ENCODE measurements around the gene WWC1. TPM values are rescaled to one million over a fixed set of nuclear protein-coding genes. Genes with fewer than 3 reads are reported as not detected.

The WWC1 gene
- total RNA-seq, 2 experiments from 2014 or later, result 2.1 to 2.2 TPM

GRCh38 chr5:168464214-168464613 is 172.8 kb downstream of the WWC1 start:
- no peaks in the 10 kb centered on the region for H3K36me3 Mint-ChIP-seq (ENCODE audit: low read depth)
- ATAC-seq (no peak), DNase-seq (no peak)
- H3K27ac Mint-ChIP-seq, result no peak overlapping the region
- POLR2A ChIA-PET, result no interaction called here
- CTCF ChIA-PET, result no interaction called here
- no peaks in the 10 kb centered on the region for H3K9me3 Mint-ChIP-seq (ENCODE audit: low read depth)
- no peak overlapping the region for H3K4me3 Mint-ChIP-seq
- H3K27me3 Mint-ChIP-seq, result no peaks in the 10 kb centered on the region
- intact Hi-C loops (cut with DNase I, micrococcal nuclease), result no loop called here
- H3K4me1 Mint-ChIP-seq, result no peaks in the 10 kb centered on the region

GRCh38 chr5:168464641-168465040 is 173.2 kb downstream of the WWC1 start:
- H3K9me3 Mint-ChIP-seq (ENCODE audit: low read depth), result no peaks in the 10 kb centered on the region
- ChIA-PET CTCF (no interaction called here), POLR2A (no interaction called here)
- DNase-seq (no peak), ATAC-seq (no peak)
- H3K27ac Mint-ChIP-seq, result no peak overlapping the region
- H3K36me3 Mint-ChIP-seq (ENCODE audit: low read depth), result no peaks in the 10 kb centered on the region
- intact Hi-C loops (cut with DNase I, micrococcal nuclease), result no loop called here
- no peak overlapping the region for H3K4me3 Mint-ChIP-seq
- no peaks in the 10 kb centered on the region for H3K4me1 Mint-ChIP-seq
- H3K27me3 Mint-ChIP-seq, result no peaks in the 10 kb centered on the region

- Mint-ChIP-seq H3K36me3 (ENCODE audit: low read depth) (no peaks in the 10 kb centered on the region), H3K4me3 (no peak overlapping the region), H3K27me3 (no peaks in the 10 kb centered on the region), H3K27ac (no peak overlapping the region), H3K9me3 (ENCODE audit: low read depth) (no peaks in the 10 kb centered on the region), H3K4me1 (no peaks in the 10 kb centered on the region)
- CTCF ChIA-PET, result no interaction called here
- POLR2A ChIA-PET, result no interaction called here
- DNase-seq (no peak), ATAC-seq (no peak)
- intact Hi-C loops (cut with DNase I, micrococcal nuclease), result no loop called here
These were observed 176.4 kb downstream of the WWC1 start for GRCh38 chr5:168467755-168468330.

- ChIA-PET CTCF (no interaction called here), POLR2A (no interaction called here)
- no peaks in the 10 kb centered on the region for H3K4me1 Mint-ChIP-seq
- no peak for DNase-seq
- no peak overlapping the region for H3K27ac Mint-ChIP-seq
- no peaks in the 10 kb centered on the region for H3K9me3 Mint-ChIP-seq (ENCODE audit: low read depth)
- ATAC-seq, result no peak
- H3K4me3 Mint-ChIP-seq, result no peak overlapping the region
- intact Hi-C loops (cut with DNase I, micrococcal nuclease), result no loop called here
- no peaks in the 10 kb centered on the region for H3K27me3 Mint-ChIP-seq
- H3K36me3 Mint-ChIP-seq (ENCODE audit: low read depth), result no peaks in the 10 kb centered on the region
These were observed 177.4 kb downstream of the WWC1 start for GRCh38 chr5:168468836-168469235.

- ATAC-seq (no peak), DNase-seq (no peak)
- Mint-ChIP-seq H3K4me3 (no peak overlapping the region), H3K27me3 (no peaks in the 10 kb centered on the region), H3K27ac (no peak overlapping the region), H3K36me3 (ENCODE audit: low read depth) (no peaks in the 10 kb centered on the region), H3K4me1 (no peaks in the 10 kb centered on the region), H3K9me3 (ENCODE audit: low read depth) (no peaks in the 10 kb centered on the region)
- ChIA-PET CTCF (no interaction called here), POLR2A (interaction anchor here (0.6 kb wide), 1 partner anchor 10 kb away, joined by 4 read pairs; no protein-coding TSS in a partner anchor)
- intact Hi-C loops (cut with DNase I, micrococcal nuclease), result no loop called here
These were observed 178.4 kb downstream of the WWC1 start for GRCh38 chr5:168469816-168470215.

GRCh38 chr5:168471785-168472184 is 180.3 kb downstream of the WWC1 start:
- DNase-seq (no peak), ATAC-seq (no peak)
- CTCF ChIA-PET, result interaction anchor here (0.7 kb wide), 1 partner anchor 11 kb away, joined by 3 read pairs; no protein-coding TSS in a partner anchor
- Mint-ChIP-seq H3K4me1 (no peaks in the 10 kb centered on the region), H3K9me3 (ENCODE audit: low read depth) (no peaks in the 10 kb centered on the region), H3K4me3 (no peak overlapping the region), H3K36me3 (ENCODE audit: low read depth) (no peaks in the 10 kb centered on the region), H3K27ac (no peak overlapping the region), H3K27me3 (no peaks in the 10 kb centered on the region)
- intact Hi-C loops (cut with DNase I, micrococcal nuclease), result no loop called here
- POLR2A ChIA-PET, result no interaction called here

- intact Hi-C loops (cut with DNase I, micrococcal nuclease), result no loop called here
- POLR2A ChIA-PET, result no interaction called here
- DNase-seq (no peak), ATAC-seq (no peak)
- Mint-ChIP-seq H3K27me3 (no peaks in the 10 kb centered on the region), H3K27ac (no peak overlapping the region), H3K4me3 (no peak overlapping the region), H3K4me1 (no peaks in the 10 kb centered on the region), H3K36me3 (ENCODE audit: low read depth) (no peaks in the 10 kb centered on the region), H3K9me3 (ENCODE audit: low read depth) (no peaks in the 10 kb centered on the region)
- CTCF ChIA-PET, result interaction anchor here (0.7 kb wide), 1 partner anchor 10 kb away, joined by 3 read pairs; no protein-coding TSS in a partner anchor
These were observed 180.9 kb downstream of the WWC1 start for GRCh38 chr5:168472329-168472728.

GRCh38 chr5:168474319-168474718 is 182.9 kb downstream of the WWC1 start:
- no peak for DNase-seq
- H3K27me3 Mint-ChIP-seq, result peaks cover 2% of the 10 kb centered on the region
- ChIA-PET POLR2A (no interaction called here), CTCF (interaction anchor here (0.6 to 0.8 kb wide), 3 partner anchors 32 to 227 kb away, joined by 3 to 4 read pairs (median 3); no protein-coding TSS in a partner anchor)
- H3K4me3 Mint-ChIP-seq, result no peak overlapping the region
- H3K4me1 Mint-ChIP-seq, result no peaks in the 10 kb centered on the region
- ATAC-seq, result no peak
- no peak overlapping the region for H3K27ac Mint-ChIP-seq
- intact Hi-C loops (cut with DNase I, micrococcal nuclease), result no loop called here
- H3K9me3 Mint-ChIP-seq (ENCODE audit: low read depth), result no peaks in the 10 kb centered on the region
- no peaks in the 10 kb centered on the region for H3K36me3 Mint-ChIP-seq (ENCODE audit: low read depth)

- ATAC-seq (no peak), DNase-seq (no peak)
- Mint-ChIP-seq H3K4me1 (peaks cover 6% of the 10 kb centered on the region), H3K4me3 (no peak overlapping the region), H3K27ac (no peak overlapping the region), H3K36me3 (ENCODE audit: low read depth) (no peaks in the 10 kb centered on the region), H3K9me3 (ENCODE audit: low read depth) (no peaks in the 10 kb centered on the region), H3K27me3 (peaks cover 4% of the 10 kb centered on the region)
- POLR2A ChIA-PET, result no interaction called here
- intact Hi-C loops (cut with DNase I, micrococcal nuclease), result no loop called here
- CTCF ChIA-PET, result interaction anchor here (0.5 to 0.6 kb wide), 2 partner anchors 21 to 1171 kb away, joined by 3 to 4 read pairs; no protein-coding TSS in a partner anchor
These were observed 185.6 kb downstream of the WWC1 start for GRCh38 chr5:168477060-168477459.

GRCh38 chr5:168479166-168479565 is 187.7 kb downstream of the WWC1 start:
- Mint-ChIP-seq H3K36me3 (ENCODE audit: low read depth) (no peaks in the 10 kb centered on the region), H3K9me3 (ENCODE audit: low read depth) (no peaks in the 10 kb centered on the region), H3K27me3 (peaks cover 4% of the 10 kb centered on the region), H3K4me3 (no peak overlapping the region), H3K27ac (no peak overlapping the region), H3K4me1 (peaks cover 6% of the 10 kb centered on the region)
- intact Hi-C loops (cut with DNase I, micrococcal nuclease), result no loop called here
- DNase-seq (no peak), ATAC-seq (no peak)
- ChIA-PET CTCF (no interaction called here), POLR2A (no interaction called here)

GRCh38 chr5:168480601-168481000 is 189.2 kb downstream of the WWC1 start:
- CTCF ChIA-PET, result interaction anchor here (0.8 kb wide), 1 partner anchor 121 kb away, joined by 3 read pairs; no protein-coding TSS in a partner anchor
- POLR2A ChIA-PET, result no interaction called here
- no peak for DNase-seq
- Mint-ChIP-seq H3K4me1 (peaks cover 11% of the 10 kb centered on the region), H3K27me3 (peaks cover 4% of the 10 kb centered on the region), H3K27ac (no peak overlapping the region), H3K4me3 (no peak overlapping the region), H3K36me3 (ENCODE audit: low read depth) (no peaks in the 10 kb centered on the region), H3K9me3 (ENCODE audit: low read depth) (no peaks in the 10 kb centered on the region)
- intact Hi-C loops (cut with DNase I, micrococcal nuclease), result no loop called here
- no peak for ATAC-seq

- ChIA-PET CTCF (interaction anchor here (0.8 kb wide), 1 partner anchor 122 kb away, joined by 3 read pairs; no protein-coding TSS in a partner anchor), POLR2A (no interaction called here)
- DNase-seq (peak; percentile 24), ATAC-seq (no peak)
- Mint-ChIP-seq H3K4me3 (no peak overlapping the region), H3K27ac (no peak overlapping the region), H3K9me3 (ENCODE audit: low read depth) (no peaks in the 10 kb centered on the region), H3K27me3 (peaks cover 4% of the 10 kb centered on the region), H3K36me3 (ENCODE audit: low read depth) (peaks cover 2% of the 10 kb centered on the region), H3K4me1 (peaks cover 17% of the 10 kb centered on the region)
- intact Hi-C loops (cut with DNase I, micrococcal nuclease), result no loop called here
These were observed 189.9 kb downstream of the WWC1 start for GRCh38 chr5:168481330-168481788.

All from activated CD4-positive, alpha-beta T cell treated with anti-CD3 and anti-CD28 coated beads for 36 hours (primary cell).